Testis (tissue), 3 donors: ENCODE data around the gene GLMP. TPM values are rescaled to one million over a fixed set of nuclear protein-coding genes. Genes with fewer than 3 reads are reported as not detected.

ENCODE experiments used
- DNase-seq: peaks from one replicate; pipeline ENCODE4 v3.0.0-alpha.2; 2019
- H3K27ac ChIP-seq, 2 donors: fragments of 200-600 bp; sonication (generic); one replicate each; pipeline ENCODE4 v1.5.1; 2019
- H3K27me3 ChIP-seq: fragments of 200-600 bp; sonication (generic); one replicate; pipeline ENCODE4 v1.5.1; 2019
- H3K36me3 ChIP-seq: fragments of 200-600 bp; sonication (generic); one replicate; pipeline ENCODE4 v1.5.1; 2017; ENCODE audit warnings: low read depth; ENCODE audit errors: missing control alignments
- H3K4me1 ChIP-seq: fragments of 200-600 bp; sonication (generic); one replicate; pipeline ENCODE4 v1.5.1; 2019
- H3K4me3 ChIP-seq, 2 donors: fragments of 200-600 bp; sonication (generic); one replicate each; pipeline ENCODE4 v1.5.1; 2017 to 2019
- H3K9me3 ChIP-seq: fragments of 200-600 bp; sonication (generic); one replicate; pipeline ENCODE4 v1.5.1; 2017
- POLR2A ChIP-seq: fragments of 450-650 bp; IDR thresholded peaks from one replicate; pipeline ENCODE4 v1.6.1; 2017; ENCODE audit warnings: antibody characterized with exemption, mild to moderate bottlenecking, moderate library complexity
- WGBS, 2 donors: methylation state at CpG; one replicate each; pipeline ENCODE4 v1.1.5; 2018; 5-methylcytosine and 5-hydroxymethylcytosine counted together
- intact Hi-C: fragments of 100-400 bp; cut with DNase I; formaldehyde crosslinking; loops from one replicate; pipeline ENCODE4 v1.15.1; 2023; ENCODE audit warnings: low total_unique reads
- polyA plus RNA-seq: library from polyadenylated mRNA; stranded (reverse); fragments of 350-450 nt; fragmentation: Illumina TruSeq; extraction: RNeasy Lipid Tissue Mini Kit (QIAGEN cat#74804); gene quantifications from one replicate; pipeline ENCODE4 v1.2.3, GENCODE V29; 2014; ENCODE audit warnings: low read depth, low replicate concordance; ENCODE audit not compliant: insufficient read depth
- total RNA-seq, 2 donors: library from RNA; depleted of rRNA; stranded (reverse); fragments of >200 nt; gene quantifications; one replicate each; pipeline ENCODE4 v1.2.3, GENCODE V29; 2016
- TF ChIP-seq, protein P1 (sequence below), 3 experiments: fragments of 450-650 bp in 2 of 3; fragments of 200-600 bp in 1 of 3; sonication (generic) in 1 of 3; IDR thresholded peaks; one replicate each; pipeline ENCODE4 v1.5.1; 2016 to 2019; ENCODE audit warnings: antibody characterized with exemption in 3 of 3, mild to moderate bottlenecking in 2 of 3, moderate library complexity in 1 of 3

Gene GLMP
- total and polyA plus RNA-seq, 3 donors from 2014 or later = 26.1 to 45.7 (median 31.8) TPM

DNA sequence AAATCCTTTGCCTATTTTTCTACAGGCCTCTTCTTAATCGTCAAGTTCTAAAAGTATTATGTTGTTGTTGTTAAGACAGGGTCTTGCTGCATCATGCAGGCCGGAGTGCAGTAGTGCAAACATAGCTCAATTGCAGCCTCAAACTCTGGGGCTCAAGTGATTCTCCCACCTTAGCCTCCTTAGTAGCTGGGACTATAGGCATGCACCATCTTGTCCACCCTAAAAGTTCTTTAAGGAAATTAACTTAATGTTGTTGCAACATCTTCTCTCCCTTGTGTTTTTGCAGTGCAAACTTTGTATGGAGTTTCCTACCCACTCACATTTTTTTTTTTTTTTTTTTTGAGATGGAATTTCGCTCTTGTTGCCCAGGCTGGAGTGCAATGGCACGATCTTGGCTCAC, 7.8 kb upstream of the GLMP start:
- Histone ChIP-seq H3K36me3 (no peaks in the 10 kb centered on the region), H3K4me1 (no peaks in the 10 kb centered on the region), H3K27me3 (no peaks in the 10 kb centered on the region), H3K27ac (no peak overlapping the region), H3K4me3 (no peak overlapping the region), H3K9me3 (no peaks in the 10 kb centered on the region)
- WGBS, 2 donors = 84 to 90% methylated on average over 4 of the region's 4 CpGs
- no peak for DNase-seq
- TF ChIP-seq POLR2A = no peak
- TF ChIP-seq, protein P1, sequence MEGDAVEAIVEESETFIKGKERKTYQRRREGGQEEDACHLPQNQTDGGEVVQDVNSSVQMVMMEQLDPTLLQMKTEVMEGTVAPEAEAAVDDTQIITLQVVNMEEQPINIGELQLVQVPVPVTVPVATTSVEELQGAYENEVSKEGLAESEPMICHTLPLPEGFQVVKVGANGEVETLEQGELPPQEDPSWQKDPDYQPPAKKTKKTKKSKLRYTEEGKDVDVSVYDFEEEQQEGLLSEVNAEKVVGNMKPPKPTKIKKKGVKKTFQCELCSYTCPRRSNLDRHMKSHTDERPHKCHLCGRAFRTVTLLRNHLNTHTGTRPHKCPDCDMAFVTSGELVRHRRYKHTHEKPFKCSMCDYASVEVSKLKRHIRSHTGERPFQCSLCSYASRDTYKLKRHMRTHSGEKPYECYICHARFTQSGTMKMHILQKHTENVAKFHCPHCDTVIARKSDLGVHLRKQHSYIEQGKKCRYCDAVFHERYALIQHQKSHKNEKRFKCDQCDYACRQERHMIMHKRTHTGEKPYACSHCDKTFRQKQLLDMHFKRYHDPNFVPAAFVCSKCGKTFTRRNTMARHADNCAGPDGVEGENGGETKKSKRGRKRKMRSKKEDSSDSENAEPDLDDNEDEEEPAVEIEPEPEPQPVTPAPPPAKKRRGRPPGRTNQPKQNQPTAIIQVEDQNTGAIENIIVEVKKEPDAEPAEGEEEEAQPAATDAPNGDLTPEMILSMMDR (IDR thresholded peaks at IDR 0.05) = no peak
- intact Hi-C loops = no loop called here

DNA sequence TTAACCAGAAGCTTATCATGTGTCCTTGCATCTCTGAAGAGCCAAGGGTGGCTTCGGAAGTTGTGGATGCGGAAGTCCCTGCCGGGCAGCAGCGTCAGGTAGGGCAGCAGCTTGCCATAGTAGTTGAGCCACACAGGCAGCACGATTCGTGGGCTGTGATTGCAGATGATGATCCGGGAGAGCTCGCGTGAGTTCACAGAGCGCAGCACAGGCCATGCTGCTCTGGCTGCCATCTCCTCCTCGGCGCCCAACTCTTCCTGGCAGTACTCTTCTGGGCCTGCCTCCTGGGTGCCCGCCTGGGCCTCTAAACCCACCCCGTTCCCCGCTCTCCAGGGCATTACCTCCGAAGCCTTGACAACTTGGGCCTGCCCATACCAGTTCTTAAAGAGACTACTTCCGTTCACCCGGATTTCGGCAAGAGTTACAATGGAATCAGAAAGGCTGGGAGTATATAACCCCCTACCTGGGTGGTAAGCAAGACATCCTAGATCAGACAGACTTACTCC, 3.4 kb upstream of the GLMP start, which contains the start of gene VHLL:
TSS of gene VHLL (minus strand) at position 456 of the 506 bp plus-strand sequence. CDS start at position 338, 118 bp downstream.
- 85 to 96% methylated on average over 18 to 19 of the region's 19 CpGs for WGBS, 2 donors
- no peak for DNase-seq
- Histone ChIP-seq H3K4me3 (no peak within 1 kb of the TSS), H3K4me1 (no peaks in the 10 kb centered on the region), H3K36me3 (no peaks in the 10 kb centered on the region), H3K27me3 (no peaks in the 10 kb centered on the region), H3K9me3 (no peaks in the 10 kb centered on the region), H3K27ac (no peak within 1 kb of the TSS)
- TF ChIP-seq POLR2A = no peak
- TF ChIP-seq, protein P1 (IDR thresholded peaks at IDR 0.05) = no peak
- intact Hi-C loops = no loop called here

DNA sequence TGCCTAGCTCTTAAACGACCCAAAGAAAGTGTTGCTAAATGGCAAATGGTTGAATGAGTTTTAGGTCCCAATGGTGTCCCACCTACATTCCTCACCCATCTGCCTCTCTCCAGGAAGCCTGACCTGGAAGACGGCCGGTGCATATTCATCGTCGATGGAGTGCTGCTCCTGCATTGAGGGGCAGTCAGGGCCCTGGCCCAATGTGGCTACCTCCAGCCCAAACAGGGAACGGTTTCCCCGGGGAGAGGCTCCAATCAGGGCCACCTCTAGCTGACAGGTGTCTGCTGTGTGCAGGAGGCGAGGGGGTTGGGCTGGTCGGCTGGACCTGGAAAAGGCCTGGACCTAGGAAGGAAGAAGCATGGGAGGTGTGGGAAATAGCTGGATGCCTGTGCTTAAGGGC, 1.6 kb downstream of the GLMP start:
- Histone ChIP-seq H3K4me1 (peaks cover 4% of the 10 kb centered on the region), H3K27me3 (no peaks in the 10 kb centered on the region), H3K4me3 (no peak overlapping the region), H3K9me3 (no peaks in the 10 kb centered on the region), H3K36me3 (no peaks in the 10 kb centered on the region), H3K27ac (no peak overlapping the region)
- DNase-seq = no peak
- no peak for TF ChIP-seq POLR2A
- TF ChIP-seq, protein P1 (IDR thresholded peaks at IDR 0.05) = no peak
- intact Hi-C loops = no loop called here
- 93 to 97% methylated on average over 8 to 9 of the region's 9 CpGs for WGBS, 2 donors

DNA sequence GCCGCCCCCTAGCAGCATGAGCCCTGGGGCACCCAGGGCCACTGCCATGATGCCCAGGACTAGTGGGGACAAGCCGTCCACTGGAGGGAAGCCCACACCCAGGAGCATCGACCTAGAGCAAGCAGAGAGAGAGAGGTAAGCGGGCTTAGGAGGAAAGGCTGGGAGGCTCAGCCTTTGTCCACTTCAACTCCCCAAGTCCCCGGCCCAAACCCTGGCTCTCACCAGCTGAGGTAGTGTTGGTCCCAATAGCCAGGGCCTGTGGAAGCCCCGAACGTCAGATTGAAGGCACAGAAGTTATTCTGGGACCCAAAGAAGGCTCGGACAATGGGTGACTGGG, 2.4 kb downstream of the GLMP start:
- TF ChIP-seq POLR2A = no peak
- TF ChIP-seq, protein P1 (IDR thresholded peaks at IDR 0.05) = no peak
- intact Hi-C loops = no loop called here
- Histone ChIP-seq H3K36me3 (no peaks in the 10 kb centered on the region), H3K4me1 (peaks cover 4% of the 10 kb centered on the region), H3K27me3 (no peaks in the 10 kb centered on the region), H3K27ac (no peak overlapping the region), H3K4me3 (no peak overlapping the region), H3K9me3 (no peaks in the 10 kb centered on the region)
- 86 to 95% methylated on average over 7 to 8 of the region's 8 CpGs for WGBS, 2 donors
- no peak for DNase-seq
